Epidermal melanocyte (primary cell): ENCODE measurements around the gene HCN3.

Source experiments
- DNase-seq: peaks from one replicate; pipeline ENCODE4 v3.0.0; 2011; ENCODE audit warnings: low spot score; ENCODE audit not compliant: insufficient read length

Gene HCN3

DNA sequence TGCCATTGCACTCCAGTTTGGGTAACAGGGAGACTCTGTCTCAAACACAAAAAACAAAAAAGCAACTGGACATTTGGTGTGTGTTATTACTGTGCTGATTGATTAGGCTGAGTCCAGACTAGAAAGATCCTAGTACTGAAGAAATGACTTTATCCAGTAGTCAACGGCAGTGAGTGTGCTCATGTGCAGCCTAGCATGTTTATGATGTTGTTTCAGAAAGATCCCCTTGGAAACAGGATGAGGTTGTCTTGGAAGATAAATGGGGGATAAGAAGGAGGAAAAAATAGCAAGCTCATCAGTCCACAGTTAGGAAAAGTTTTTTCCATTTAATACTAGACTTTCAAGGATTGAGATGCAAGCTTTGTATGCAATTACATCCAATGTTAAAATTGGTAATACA is 57.7 kb downstream of the HCN3 start:
- DNase-seq = no peak
